ENCODE measurements around the gene CEP104.

CEP104 gene

DNA sequence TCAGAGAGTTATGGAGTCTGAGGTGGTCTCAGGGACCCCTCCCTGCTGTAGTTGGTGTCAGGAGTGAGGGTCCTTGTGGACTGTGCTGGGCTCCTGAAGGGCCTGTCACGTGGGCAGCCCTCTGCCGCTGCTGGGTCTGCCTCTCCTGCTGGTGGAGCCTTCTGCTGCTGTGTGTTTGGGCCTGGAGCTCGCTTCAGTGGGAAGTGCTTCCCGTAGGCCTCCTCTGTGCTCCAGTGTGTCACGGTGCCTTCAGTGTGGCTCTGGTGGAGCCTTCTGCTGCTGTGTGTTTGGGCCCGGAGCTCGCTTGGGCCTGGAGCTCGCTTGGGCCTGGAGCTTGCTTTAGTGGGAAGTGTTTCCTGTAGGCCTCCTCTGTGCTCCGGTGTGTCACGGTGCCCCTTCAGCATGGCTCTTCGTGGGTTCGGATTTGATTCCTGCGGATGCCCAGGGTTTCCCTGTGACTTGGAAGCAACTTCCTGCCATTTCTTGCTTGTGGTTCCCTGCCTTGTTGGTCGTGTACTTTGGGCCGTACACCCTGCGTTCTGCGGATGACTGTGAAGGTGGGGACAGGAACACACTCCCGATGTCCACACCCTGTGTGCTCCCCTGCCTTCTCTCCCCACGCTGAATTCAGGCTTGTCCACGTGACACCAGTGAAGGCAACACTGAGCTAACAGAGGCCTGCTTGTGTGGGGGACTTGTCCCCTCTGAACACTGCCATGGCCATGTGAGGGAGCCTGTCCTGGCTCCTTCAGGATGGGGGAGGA, 23.6 kb upstream of the CEP104 start:
- no peak overlapping the region for H3K4me3 ChIP-seq (replicated peaks; ENCODE audit: low read depth, low read length)
- TF ChIP-seq, protein P1, sequence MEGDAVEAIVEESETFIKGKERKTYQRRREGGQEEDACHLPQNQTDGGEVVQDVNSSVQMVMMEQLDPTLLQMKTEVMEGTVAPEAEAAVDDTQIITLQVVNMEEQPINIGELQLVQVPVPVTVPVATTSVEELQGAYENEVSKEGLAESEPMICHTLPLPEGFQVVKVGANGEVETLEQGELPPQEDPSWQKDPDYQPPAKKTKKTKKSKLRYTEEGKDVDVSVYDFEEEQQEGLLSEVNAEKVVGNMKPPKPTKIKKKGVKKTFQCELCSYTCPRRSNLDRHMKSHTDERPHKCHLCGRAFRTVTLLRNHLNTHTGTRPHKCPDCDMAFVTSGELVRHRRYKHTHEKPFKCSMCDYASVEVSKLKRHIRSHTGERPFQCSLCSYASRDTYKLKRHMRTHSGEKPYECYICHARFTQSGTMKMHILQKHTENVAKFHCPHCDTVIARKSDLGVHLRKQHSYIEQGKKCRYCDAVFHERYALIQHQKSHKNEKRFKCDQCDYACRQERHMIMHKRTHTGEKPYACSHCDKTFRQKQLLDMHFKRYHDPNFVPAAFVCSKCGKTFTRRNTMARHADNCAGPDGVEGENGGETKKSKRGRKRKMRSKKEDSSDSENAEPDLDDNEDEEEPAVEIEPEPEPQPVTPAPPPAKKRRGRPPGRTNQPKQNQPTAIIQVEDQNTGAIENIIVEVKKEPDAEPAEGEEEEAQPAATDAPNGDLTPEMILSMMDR (IDR thresholded peaks at IDR 0.05; ENCODE audit: low read depth, low read length, missing control alignments) = no peak
- no peak for DNase-seq (ENCODE audit: extremely low read depth, low read depth)

DNA sequence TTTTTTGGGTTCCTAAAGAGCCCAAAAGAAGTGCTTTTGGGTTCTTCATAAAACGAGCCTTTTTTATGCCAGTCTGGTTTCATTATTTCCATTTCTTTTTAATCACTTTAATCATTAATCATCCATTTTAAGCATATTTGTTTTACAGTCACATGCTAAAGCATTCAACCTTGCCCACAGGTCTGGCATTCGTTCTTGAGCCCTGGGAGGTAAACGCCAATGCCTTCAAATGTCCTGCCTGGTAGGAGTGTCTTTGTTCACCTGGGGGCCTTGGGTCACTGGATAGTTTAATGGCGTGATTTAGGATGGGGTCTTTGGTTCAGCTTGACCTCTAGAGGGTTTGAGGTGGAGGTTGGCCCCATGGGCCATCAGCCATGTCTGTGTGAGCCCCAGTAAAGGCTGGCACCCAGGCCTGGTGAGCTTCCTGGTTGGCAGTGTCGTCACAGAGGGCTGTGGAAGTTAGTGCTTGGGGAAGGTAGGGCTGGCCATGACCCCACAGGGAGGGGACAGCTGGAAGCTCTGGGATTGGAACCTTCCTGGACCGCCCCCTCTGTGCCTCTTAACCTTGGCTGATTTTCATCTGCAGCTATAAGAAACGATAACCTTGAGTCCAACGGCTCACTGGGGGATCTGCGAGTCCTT, 22.9 kb upstream of the CEP104 start:
- H3K4me3 ChIP-seq (replicated peaks; ENCODE audit: low read depth, low read length) = no peak overlapping the region
- TF ChIP-seq, protein P1 (IDR thresholded peaks at IDR 0.05; ENCODE audit: low read depth, low read length, missing control alignments) = no peak
- no peak for DNase-seq (ENCODE audit: extremely low read depth, low read depth)

DNA sequence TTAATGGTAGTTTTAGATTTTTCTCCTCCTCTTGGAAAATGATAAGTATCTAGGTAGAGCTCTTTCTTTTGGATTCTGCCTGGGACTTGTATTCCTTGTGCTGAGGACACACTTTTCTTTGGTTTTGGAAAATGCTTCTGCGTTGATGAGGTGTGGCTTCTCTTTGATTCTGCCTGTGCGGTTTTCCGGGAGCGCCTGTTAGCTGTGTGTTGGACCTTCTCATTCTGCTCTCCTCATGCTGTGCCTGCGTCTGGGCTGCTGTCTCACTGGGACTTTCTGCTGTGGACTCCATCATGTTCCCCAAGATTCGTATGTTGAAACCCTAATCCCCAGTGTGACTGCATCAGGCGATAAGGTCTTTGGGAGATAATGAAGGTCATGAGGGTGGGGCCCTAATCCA, 22.1 kb upstream of the CEP104 start:
- DNase-seq (ENCODE audit: extremely low read depth, low read depth) = no peak
- TF ChIP-seq, protein P1 (IDR thresholded peaks at IDR 0.05; ENCODE audit: low read depth, low read length, missing control alignments) = no peak
- no peak overlapping the region for H3K4me3 ChIP-seq (replicated peaks; ENCODE audit: low read depth, low read length)

DNA sequence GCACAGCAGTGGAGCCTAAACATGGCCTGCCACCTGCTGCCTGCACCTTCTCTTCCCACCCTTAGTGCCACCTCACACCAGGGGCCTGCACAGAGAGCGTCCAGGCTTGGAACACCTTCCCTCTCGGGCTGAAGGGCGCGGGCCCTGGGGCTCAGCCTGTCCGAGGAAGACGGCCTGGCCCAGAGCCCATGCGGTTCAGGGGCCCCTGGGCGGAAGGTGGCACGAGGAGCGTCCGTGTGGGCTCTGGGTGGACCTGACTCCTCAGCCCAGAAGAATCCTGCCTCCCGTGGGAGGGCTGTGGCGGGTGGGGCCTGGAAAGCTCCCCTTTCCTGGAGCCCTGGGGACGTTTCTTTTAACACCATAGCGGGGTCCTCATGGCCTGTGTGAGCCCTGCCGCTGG, 19.7 kb upstream of the CEP104 start:
- H3K4me3 ChIP-seq (replicated peaks; ENCODE audit: low read depth, low read length) = no peak overlapping the region
- TF ChIP-seq, protein P1 (IDR thresholded peaks at IDR 0.05; ENCODE audit: low read depth, low read length, missing control alignments) = no peak
- DNase-seq (ENCODE audit: extremely low read depth, low read depth) = no peak

DNA sequence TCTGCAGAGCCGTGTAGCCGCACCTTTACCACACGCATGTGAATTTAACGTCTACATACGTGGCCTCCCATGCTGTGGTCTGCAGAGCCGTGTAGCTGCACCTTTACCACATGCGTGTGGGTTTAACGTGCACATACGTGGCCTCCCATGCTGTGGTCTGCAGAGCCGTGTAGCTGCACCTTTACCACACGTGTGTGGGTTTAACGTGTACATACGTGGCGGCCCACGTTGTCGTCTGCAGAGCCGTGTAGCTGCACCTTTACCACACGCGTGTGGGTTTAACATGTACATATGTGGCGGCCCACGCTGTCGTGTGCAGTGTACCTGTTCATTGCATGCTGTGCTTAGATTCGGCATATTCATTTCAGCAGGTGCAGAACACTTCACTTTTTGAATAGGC, 17.7 kb upstream of the CEP104 start:
- TF ChIP-seq, protein P1 (IDR thresholded peaks at IDR 0.05; ENCODE audit: low read depth, low read length, missing control alignments) = no peak
- no peak for DNase-seq (ENCODE audit: extremely low read depth, low read depth)
- no peak overlapping the region for H3K4me3 ChIP-seq (replicated peaks; ENCODE audit: low read depth, low read length)

DNA sequence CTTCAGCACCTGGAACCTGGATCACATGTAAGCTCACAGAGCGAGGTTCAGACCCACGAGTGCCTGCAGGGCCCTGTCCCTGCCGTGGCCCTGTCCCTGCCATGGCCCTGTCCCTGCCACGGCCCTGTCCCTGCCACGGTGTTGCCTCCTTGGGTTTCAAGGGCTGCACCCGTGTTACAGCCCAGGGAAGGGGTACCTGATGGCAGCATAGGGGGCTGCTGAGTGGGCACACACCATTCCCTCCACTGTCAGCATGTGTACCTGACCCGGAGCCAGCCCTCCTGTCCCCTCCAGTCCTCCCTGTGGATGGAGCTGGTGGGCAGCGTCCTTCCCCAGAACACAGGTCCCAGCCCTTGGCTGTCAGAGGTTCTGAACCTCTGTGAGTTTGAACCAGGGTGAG, 15.5 kb upstream of the CEP104 start:
- TF ChIP-seq, protein P1 (IDR thresholded peaks at IDR 0.05; ENCODE audit: low read depth, low read length, missing control alignments) = no peak
- no peak for DNase-seq (ENCODE audit: extremely low read depth, low read depth)
- H3K4me3 ChIP-seq (replicated peaks; ENCODE audit: low read depth, low read length) = no peak overlapping the region
